Mammary epithelial cell (primary cell): ENCODE measurements around the gene TTLL9.

ENCODE experiments used
- EZH2 ChIP-seq: IDR thresholded peaks from 2 replicates; pipeline ENCODE4 v1.6.1; 2012; ENCODE audit warnings: low read length, inconsistent platforms, borderline replicate concordance
- TF ChIP-seq, protein P1 (sequence below), 2 donors: IDR thresholded peaks in 1 of 2; conservative IDR thresholded peaks in 1 of 2; 2 replicates each; pipeline ENCODE4 v1.5.1; 2011 to 2012; ENCODE audit warnings: inconsistent platforms in 2 of 2, low read length in 2 of 2, mild to moderate bottlenecking in 2 of 2, control low read depth in 1 of 2, low read depth in 1 of 2; ENCODE audit not compliant: insufficient read depth in 1 of 2; ENCODE audit errors: extremely low read depth in 1 of 2

DNA sequence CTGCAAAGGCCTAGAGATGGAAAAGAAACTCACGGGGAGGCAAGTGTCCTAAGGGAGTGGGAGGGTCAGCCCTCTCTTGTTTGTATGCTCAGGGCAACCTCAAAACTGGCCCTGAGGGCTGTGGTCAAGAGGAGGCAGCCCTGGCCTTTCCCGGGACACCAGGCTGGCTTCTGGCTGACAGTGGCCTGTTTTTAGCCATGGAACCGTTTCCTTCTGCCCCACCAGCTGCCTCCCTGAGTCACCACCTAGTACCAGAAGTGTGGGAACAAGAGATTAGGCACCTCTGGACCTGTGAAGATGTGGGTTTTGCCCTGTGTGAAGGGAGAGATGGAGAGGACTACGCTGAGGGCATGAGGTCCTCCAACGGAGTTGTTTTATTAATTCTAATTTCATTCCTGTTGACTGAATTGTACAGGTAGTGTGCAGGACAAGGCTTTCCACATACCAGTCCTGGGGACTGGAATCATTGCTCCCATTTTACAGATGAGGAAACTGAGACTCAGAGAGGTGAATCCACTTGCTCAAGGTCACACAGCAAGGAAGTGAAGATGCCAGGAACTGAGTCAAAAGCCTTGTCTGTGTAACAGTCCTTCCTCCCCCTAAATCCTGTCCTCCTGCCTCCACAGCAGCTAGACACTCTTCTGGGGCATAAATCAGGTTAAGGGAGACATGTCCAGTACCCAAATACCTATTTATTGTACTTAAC lies 30.5 kb upstream of the TTLL9 start:
- TF ChIP-seq, protein P1, sequence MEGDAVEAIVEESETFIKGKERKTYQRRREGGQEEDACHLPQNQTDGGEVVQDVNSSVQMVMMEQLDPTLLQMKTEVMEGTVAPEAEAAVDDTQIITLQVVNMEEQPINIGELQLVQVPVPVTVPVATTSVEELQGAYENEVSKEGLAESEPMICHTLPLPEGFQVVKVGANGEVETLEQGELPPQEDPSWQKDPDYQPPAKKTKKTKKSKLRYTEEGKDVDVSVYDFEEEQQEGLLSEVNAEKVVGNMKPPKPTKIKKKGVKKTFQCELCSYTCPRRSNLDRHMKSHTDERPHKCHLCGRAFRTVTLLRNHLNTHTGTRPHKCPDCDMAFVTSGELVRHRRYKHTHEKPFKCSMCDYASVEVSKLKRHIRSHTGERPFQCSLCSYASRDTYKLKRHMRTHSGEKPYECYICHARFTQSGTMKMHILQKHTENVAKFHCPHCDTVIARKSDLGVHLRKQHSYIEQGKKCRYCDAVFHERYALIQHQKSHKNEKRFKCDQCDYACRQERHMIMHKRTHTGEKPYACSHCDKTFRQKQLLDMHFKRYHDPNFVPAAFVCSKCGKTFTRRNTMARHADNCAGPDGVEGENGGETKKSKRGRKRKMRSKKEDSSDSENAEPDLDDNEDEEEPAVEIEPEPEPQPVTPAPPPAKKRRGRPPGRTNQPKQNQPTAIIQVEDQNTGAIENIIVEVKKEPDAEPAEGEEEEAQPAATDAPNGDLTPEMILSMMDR (conservative IDR thresholded peaks at IDR 0.05 in 1 of 2, IDR thresholded peaks at IDR 0.05 in 1 of 2; ENCODE audit: extremely low read depth in 1 of 2, insufficient read depth in 1 of 2, low read depth in 1 of 2, low read length in 2 of 2) = no peak
- TF ChIP-seq EZH2 = no peak
